Vagina (tissue), 2 donors: ENCODE measurements around the gene IL1RAPL1. TPM values are rescaled to one million over a fixed set of nuclear protein-coding genes. Genes with fewer than 3 reads are reported as not detected.
"Not testable (repeated sequence)": the region's sequence is repeated elsewhere in the genome, so short reads cannot be mapped to it uniquely, and the experiment has no call there.

Source experiments
- DNase-seq, 2 donors: peaks; one replicate each; pipeline ENCODE4 v3.0.0-alpha.2; 2017; ENCODE audit errors: extremely low spot score in 2 of 2
- H3K27ac ChIP-seq: fragments of 200-600 bp; sonication (generic); one replicate; pipeline ENCODE4 v1.5.1; 2019
- H3K27me3 ChIP-seq: fragments of 200-600 bp; sonication (generic); one replicate; pipeline ENCODE4 v1.5.1; 2019
- H3K36me3 ChIP-seq, 2 donors: fragments of 200-600 bp; sonication (generic); one replicate each; pipeline ENCODE4 v1.5.1; 2017 to 2019
- H3K4me1 ChIP-seq: fragments of 200-600 bp; sonication (generic); one replicate; pipeline ENCODE4 v1.5.1; 2019
- H3K4me3 ChIP-seq, 2 donors: fragments of 200-600 bp; sonication (generic); 1 replicate in 1 of 2; 2 replicates in 1 of 2; pipeline ENCODE4 v1.5.1; 2016 to 2019
- H3K9me3 ChIP-seq: fragments of 200-600 bp; sonication (generic); one replicate; pipeline ENCODE4 v1.5.1; 2019
- POLR2A ChIP-seq, 2 donors: fragments of 450-650 bp; IDR thresholded peaks; one replicate each; pipeline ENCODE4 v1.6.1; 2017; ENCODE audit warnings: antibody characterized with exemption in 2 of 2, mild to moderate bottlenecking in 2 of 2, moderate library complexity in 2 of 2
- POLR2AphosphoS5 ChIP-seq, 2 donors: sonication (generic); formaldehyde crosslinking; IDR thresholded peaks; one replicate each; pipeline ENCODE4 v1.9.0; 2017; ENCODE audit warnings: antibody characterized with exemption in 2 of 2, mild to moderate bottlenecking in 2 of 2, low read depth in 1 of 2; ENCODE audit not compliant: insufficient read depth in 1 of 2
- intact Hi-C: fragments of 100-400 bp; cut with DNase I; formaldehyde crosslinking; loops from one replicate; pipeline ENCODE4 v1.15.1; 2023
- total RNA-seq: library from RNA; depleted of rRNA; stranded (reverse); fragments of >200 nt; gene quantifications from one replicate; pipeline ENCODE4 v1.2.3, GENCODE V29; 2016
- TF ChIP-seq, protein P1 (sequence below), 3 experiments: fragments of 450-650 bp in 2 of 3; fragments of 200-600 bp in 1 of 3; sonication (generic) in 1 of 3; IDR thresholded peaks; one replicate each; pipeline ENCODE4 v1.5.1; 2017 to 2019; ENCODE audit warnings: antibody characterized with exemption in 3 of 3, mild to moderate bottlenecking in 2 of 3, moderate library complexity in 2 of 3

IL1RAPL1 gene
- total RNA-seq, 1 donor from 2014 or later = not detected

DNA sequence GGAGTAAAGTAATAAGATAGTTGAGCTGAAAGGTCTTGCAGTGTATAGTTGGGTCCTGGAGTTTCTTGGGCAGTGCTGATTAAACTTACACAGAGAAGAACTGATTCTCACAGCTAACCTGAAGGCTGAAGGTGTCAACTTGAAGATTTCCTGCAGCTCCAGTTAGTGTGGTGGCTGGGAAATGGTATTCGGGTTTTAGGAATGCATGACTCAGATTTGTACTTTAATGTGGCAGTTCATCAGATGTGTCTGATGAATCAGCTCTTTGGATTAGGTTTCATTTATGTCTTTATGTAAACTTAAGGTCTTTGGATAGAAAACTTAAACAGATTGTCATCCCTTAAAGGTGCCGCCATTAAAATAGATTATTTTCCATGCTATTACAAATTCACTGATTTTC, 200.0 kb downstream of the IL1RAPL1 start:
- Histone ChIP-seq H3K4me3 (no peak overlapping the region), H3K27me3 (no peaks in the 10 kb centered on the region), H3K36me3 (no peaks in the 10 kb centered on the region), H3K4me1 (no peaks in the 10 kb centered on the region), H3K27ac (no peak overlapping the region), H3K9me3 (no peaks in the 10 kb centered on the region)
- TF ChIP-seq POLR2A (IDR thresholded peaks at IDR 0.05) = no peak
- TF ChIP-seq POLR2AphosphoS5 (IDR thresholded peaks at IDR 0.05; ENCODE audit: insufficient read depth in 1 of 2, low read depth in 1 of 2) = no peak
- TF ChIP-seq, protein P1, sequence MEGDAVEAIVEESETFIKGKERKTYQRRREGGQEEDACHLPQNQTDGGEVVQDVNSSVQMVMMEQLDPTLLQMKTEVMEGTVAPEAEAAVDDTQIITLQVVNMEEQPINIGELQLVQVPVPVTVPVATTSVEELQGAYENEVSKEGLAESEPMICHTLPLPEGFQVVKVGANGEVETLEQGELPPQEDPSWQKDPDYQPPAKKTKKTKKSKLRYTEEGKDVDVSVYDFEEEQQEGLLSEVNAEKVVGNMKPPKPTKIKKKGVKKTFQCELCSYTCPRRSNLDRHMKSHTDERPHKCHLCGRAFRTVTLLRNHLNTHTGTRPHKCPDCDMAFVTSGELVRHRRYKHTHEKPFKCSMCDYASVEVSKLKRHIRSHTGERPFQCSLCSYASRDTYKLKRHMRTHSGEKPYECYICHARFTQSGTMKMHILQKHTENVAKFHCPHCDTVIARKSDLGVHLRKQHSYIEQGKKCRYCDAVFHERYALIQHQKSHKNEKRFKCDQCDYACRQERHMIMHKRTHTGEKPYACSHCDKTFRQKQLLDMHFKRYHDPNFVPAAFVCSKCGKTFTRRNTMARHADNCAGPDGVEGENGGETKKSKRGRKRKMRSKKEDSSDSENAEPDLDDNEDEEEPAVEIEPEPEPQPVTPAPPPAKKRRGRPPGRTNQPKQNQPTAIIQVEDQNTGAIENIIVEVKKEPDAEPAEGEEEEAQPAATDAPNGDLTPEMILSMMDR (IDR thresholded peaks at IDR 0.05) = no peak
- no peak for DNase-seq
- intact Hi-C loops = no loop called here

DNA sequence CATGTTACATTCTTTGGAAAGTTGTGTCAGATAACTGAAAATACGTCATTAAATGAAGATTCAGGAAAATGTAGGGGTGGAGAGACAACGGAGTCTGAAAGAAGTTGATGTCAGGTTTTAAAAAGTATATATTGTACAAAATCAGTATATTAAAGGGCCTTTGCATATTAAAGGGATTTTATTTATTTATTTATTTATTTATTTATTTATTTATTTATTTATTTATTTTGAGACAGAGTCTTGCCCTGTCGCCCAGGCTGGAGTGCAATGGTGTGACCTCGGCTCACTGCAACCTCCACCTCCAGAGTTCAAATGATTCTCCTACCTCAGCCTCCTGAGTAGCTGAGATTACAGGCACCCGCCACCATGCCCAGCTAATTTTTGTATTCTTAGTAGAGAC, 213.4 kb downstream of the IL1RAPL1 start:
- H3K27me3 ChIP-seq, H3K4me1 ChIP-seq, intact Hi-C loops, DNase-seq, H3K9me3 ChIP-seq, H3K4me3 ChIP-seq, H3K27ac ChIP-seq, H3K36me3 ChIP-seq: not testable (repeated sequence)

DNA sequence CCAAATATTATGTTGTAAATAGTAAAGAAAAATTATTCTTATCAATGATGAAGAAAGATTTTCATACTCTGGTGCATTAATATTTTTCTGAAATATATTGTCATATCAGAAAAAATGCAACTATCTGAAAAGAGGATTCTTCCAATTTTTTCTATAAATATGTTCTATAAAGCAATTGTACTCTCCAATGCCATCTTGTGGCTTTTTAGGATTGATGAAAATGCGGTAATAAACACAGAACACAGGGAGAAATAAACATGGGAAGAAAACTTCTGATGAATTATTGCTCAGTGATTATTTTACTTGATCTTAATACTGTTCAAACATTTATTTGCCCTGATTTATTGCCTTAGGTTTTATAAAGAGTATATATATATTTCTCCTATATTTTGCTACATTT, 215.4 kb downstream of the IL1RAPL1 start:
- Histone ChIP-seq H3K27ac (no peak overlapping the region), H3K27me3 (no peaks in the 10 kb centered on the region), H3K4me1 (no peaks in the 10 kb centered on the region), H3K4me3 (no peak overlapping the region), H3K9me3 (no peaks in the 10 kb centered on the region), H3K36me3 (no peaks in the 10 kb centered on the region)
- TF ChIP-seq POLR2AphosphoS5 (IDR thresholded peaks at IDR 0.05; ENCODE audit: insufficient read depth in 1 of 2, low read depth in 1 of 2) (no peak), POLR2A (IDR thresholded peaks at IDR 0.05) (no peak)
- TF ChIP-seq, protein P1 (IDR thresholded peaks at IDR 0.05) = no peak
- DNase-seq = no peak
- intact Hi-C loops = no loop called here

DNA sequence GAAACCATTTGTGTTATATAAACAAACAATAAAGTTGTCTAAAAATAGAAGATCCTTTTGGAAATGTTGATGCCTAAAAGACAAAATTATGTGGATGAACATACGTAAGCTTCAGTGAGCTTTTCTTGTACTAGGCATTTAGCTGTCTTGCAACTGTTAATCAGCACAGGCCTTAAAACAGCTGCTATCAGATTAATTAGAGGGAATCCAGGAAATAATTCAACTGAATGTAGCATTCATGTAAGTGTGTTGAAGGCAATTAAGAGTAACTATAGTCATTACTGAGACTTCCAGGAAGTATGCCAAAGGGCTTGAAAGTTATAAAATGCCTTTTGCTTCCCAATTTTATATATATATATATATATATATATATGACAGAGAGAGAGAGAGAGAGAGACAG, 248.7 kb downstream of the IL1RAPL1 start:
- DNase-seq = no peak
- intact Hi-C loops = no loop called here

DNA sequence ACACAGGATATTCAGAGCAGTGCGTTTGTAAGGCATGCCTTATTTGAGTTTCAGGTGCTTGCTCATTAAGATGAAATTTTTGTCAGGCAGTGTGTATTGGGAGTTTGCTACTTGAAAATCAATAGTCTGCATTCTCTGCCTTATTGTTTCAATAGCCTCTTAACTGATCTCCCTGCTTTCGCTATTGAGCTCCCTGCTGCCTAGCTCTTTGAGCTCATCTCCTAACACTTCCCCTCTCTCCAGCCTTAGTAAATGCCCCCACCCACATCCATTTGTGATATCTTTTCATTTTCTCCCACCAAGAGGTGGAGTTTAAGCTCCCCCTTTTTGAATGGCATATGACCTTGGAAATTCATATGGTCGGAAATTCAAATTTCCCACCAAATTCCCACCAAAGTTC, 256.6 kb downstream of the IL1RAPL1 start:
- Histone ChIP-seq H3K27me3 (no peaks in the 10 kb centered on the region), H3K36me3 (no peaks in the 10 kb centered on the region), H3K4me1 (no peaks in the 10 kb centered on the region), H3K9me3 (no peaks in the 10 kb centered on the region), H3K27ac (no peak overlapping the region), H3K4me3 (no peak overlapping the region)
- no peak for DNase-seq
- intact Hi-C loops = no loop called here
- TF ChIP-seq POLR2AphosphoS5 (IDR thresholded peaks at IDR 0.05; ENCODE audit: insufficient read depth in 1 of 2, low read depth in 1 of 2) = no peak
- no peak for TF ChIP-seq POLR2A (IDR thresholded peaks at IDR 0.05)
- TF ChIP-seq, protein P1 (IDR thresholded peaks at IDR 0.05) = no peak

More for the DNA sequence above, 248.7 kb downstream of the IL1RAPL1 start:
- Histone ChIP-seq H3K27ac (no peak overlapping the region), H3K4me1 (no peaks in the 10 kb centered on the region), H3K36me3 (no peaks in the 10 kb centered on the region), H3K4me3 (no peak overlapping the region), H3K9me3 (no peaks in the 10 kb centered on the region), H3K27me3 (no peaks in the 10 kb centered on the region)
- TF ChIP-seq POLR2A (IDR thresholded peaks at IDR 0.05) = no peak

DNA sequence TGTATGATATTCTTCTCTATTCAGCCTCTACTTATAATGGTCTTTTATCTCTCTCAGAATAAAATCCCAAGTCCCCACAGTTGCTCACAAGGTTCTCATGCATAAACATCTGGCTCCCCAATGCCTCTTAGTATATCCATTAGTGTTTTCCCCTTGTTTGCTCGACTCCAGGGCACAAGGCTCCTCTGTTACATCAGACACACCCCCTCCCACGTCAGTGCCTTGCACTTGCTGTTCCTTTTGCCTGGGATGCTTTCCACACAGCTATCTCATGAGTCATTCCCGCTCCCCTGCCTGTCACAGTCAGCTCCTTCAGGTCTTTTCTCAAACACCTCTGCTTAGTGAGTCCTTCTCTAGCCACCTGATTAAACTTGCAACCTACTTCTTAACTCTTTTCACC, 260.2 kb downstream of the IL1RAPL1 start:
- Histone ChIP-seq H3K27ac (no peak overlapping the region), H3K9me3 (no peaks in the 10 kb centered on the region), H3K4me3 (no peak overlapping the region), H3K36me3 (no peaks in the 10 kb centered on the region), H3K27me3 (no peaks in the 10 kb centered on the region), H3K4me1 (no peaks in the 10 kb centered on the region)
- intact Hi-C loops = no loop called here
- no peak for DNase-seq
- TF ChIP-seq, protein P1 (IDR thresholded peaks at IDR 0.05) = no peak
- TF ChIP-seq POLR2AphosphoS5 (IDR thresholded peaks at IDR 0.05; ENCODE audit: insufficient read depth in 1 of 2, low read depth in 1 of 2) = no peak
- no peak for TF ChIP-seq POLR2A (IDR thresholded peaks at IDR 0.05)
